RWPE1 (cell line): ENCODE results near the gene FLT1.

Experiments
- CTCF ChIA-PET: fragments of 350-600 bp; sonication (Branson Sonifier 250); formaldehyde crosslinking; extraction: SDS; loops from one replicate; lab custom pipeline; 2021; lab: Yijun Ruan, JAX
- POLR2A ChIA-PET: fragments of 400-600 bp; formaldehyde crosslinking; extraction: SDS; loops from one replicate; lab custom pipeline; 2020; ENCODE audit warnings: antibody characterized with exemption; ENCODE audit not compliant: low non-redundant PET; lab: Yijun Ruan, JAX
- DNase-seq: peaks from one replicate; pipeline ENCODE4 v3.0.0; 2012; ENCODE audit warnings: low spot score
- H3K27ac ChIP-seq: fragments of 450-650 bp; 2 replicates; pipeline ENCODE4 v1.5.1; 2017
- TF ChIP-seq, protein P1 (sequence below): fragments of 450-650 bp; conservative IDR thresholded peaks from 2 replicates; pipeline ENCODE4 v1.5.1; 2017; ENCODE audit warnings: low read depth, mild to moderate bottlenecking

FLT1 gene

GRCh38 chr13:28538932-28539331 lies 44.0 kb upstream of the FLT1 start:
- CTCF ChIA-PET = no interaction called here
- no peak for DNase-seq
- H3K27ac ChIP-seq = no peak overlapping the region
- POLR2A ChIA-PET = no interaction called here
- TF ChIP-seq, protein P1, sequence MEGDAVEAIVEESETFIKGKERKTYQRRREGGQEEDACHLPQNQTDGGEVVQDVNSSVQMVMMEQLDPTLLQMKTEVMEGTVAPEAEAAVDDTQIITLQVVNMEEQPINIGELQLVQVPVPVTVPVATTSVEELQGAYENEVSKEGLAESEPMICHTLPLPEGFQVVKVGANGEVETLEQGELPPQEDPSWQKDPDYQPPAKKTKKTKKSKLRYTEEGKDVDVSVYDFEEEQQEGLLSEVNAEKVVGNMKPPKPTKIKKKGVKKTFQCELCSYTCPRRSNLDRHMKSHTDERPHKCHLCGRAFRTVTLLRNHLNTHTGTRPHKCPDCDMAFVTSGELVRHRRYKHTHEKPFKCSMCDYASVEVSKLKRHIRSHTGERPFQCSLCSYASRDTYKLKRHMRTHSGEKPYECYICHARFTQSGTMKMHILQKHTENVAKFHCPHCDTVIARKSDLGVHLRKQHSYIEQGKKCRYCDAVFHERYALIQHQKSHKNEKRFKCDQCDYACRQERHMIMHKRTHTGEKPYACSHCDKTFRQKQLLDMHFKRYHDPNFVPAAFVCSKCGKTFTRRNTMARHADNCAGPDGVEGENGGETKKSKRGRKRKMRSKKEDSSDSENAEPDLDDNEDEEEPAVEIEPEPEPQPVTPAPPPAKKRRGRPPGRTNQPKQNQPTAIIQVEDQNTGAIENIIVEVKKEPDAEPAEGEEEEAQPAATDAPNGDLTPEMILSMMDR = no peak

- H3K27ac ChIP-seq = no peak overlapping the region
- TF ChIP-seq, protein P1 = no peak
- no peak for DNase-seq
- POLR2A ChIA-PET = no interaction called here
- CTCF ChIA-PET = no interaction called here
Measured at GRCh38 chr13:28537171-28537570, 42.2 kb upstream of the FLT1 start.

- POLR2A ChIA-PET = no interaction called here
- DNase-seq = no peak
- H3K27ac ChIP-seq = no peak overlapping the region
- CTCF ChIA-PET = no interaction called here
- TF ChIP-seq, protein P1 = no peak
Measured at GRCh38 chr13:28536371-28536770, 41.4 kb upstream of the FLT1 start.

GRCh38 chr13:28535734-28536133 lies 40.8 kb upstream of the FLT1 start:
- H3K27ac ChIP-seq = no peak overlapping the region
- CTCF ChIA-PET = no interaction called here
- POLR2A ChIA-PET = interaction anchor here (0.7 kb wide), 1 partner anchor 28 kb away, joined by 3 read pairs; no protein-coding TSS in a partner anchor
- TF ChIP-seq, protein P1 = no peak
- no peak for DNase-seq

DNA sequence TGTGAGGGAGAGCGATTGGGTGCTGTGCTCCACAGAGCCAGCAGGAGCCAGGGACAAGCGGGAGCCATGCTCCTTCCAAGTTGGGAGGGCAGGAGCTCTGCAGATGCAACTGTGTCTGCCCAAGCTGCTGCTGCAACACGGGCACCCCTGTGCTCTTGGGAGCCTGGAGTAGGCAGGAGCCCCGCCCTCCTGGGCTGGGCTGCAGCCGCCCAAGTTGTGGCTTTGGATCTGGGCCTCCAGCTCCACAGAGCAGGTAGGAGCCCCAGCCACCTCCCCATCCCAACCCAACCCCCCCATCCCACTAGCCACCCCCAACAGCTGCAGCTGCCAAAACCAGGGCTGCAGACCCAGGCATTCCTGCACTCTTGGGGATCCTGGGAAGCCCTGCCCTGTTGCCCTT lies 39.9 kb upstream of the FLT1 start:
- no peak for DNase-seq
- H3K27ac ChIP-seq = no peak overlapping the region
- POLR2A ChIA-PET = no interaction called here
- TF ChIP-seq, protein P1 = no peak
- CTCF ChIA-PET = interaction anchor here (0.7 kb wide), 2 partner anchors 100 to 123 kb away, joined by 3 to 5 read pairs; no protein-coding TSS in a partner anchor

DNA sequence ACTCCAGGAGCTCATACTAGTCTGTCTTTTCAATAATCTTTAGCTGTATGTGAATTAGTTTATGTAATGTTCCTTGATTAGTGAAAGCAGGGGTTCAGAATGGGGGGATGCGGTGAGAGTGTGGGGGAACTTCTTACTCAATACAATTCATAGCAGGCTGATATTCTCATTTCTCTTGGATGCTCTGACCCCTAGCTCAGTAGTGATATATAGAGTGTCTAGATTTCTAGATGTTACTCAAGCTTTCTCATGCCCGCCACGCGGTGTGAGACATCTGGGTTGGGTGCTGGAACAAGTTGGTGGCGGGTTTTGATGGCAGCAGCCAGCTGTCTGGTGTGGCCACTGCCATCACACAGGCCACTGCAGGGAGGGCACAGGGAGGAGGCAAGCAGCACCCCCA lies 39.3 kb upstream of the FLT1 start:
- ChIA-PET CTCF (interaction anchor here (0.7 kb wide), 1 partner anchor 123 kb away, joined by 5 read pairs; no protein-coding TSS in a partner anchor), POLR2A (no interaction called here)
- H3K27ac ChIP-seq = no peak overlapping the region
- no peak for DNase-seq
- TF ChIP-seq, protein P1 = no peak
